ENCODE data around the gene CEP295NL. TPM values are rescaled to one million over a fixed set of nuclear protein-coding genes. Genes with fewer than 3 reads are reported as not detected.
"Not testable (repeated sequence)": the region's sequence is repeated elsewhere in the genome, so short reads cannot be mapped to it uniquely, and the experiment has no call there.

The CEP295NL gene
- polyA plus RNA-seq, 1 donor = 0.78 TPM

- DNase-seq = no peak
Measured at GRCh38 chr17:78929908-78930775, 27.1 kb upstream of the CEP295NL start.

GRCh38 chr17:78925662-78926555 lies 22.9 kb upstream of the CEP295NL start:
- DNase-seq = no peak

GRCh38 chr17:78925234-78925633 lies 22.2 kb upstream of the CEP295NL start, which contains the start of gene TIMP2:
Gene TIMP2, minus strand, starts transcription at chr17:78925387. Its CDS starts 299 bp downstream, at chr17:78925088.
- DNase-seq = peak; percentile 88

GRCh38 chr17:78924481-78925151 lies 21.6 kb upstream of the CEP295NL start:
- no peak for DNase-seq

GRCh38 chr17:78923660-78924453 lies 20.9 kb upstream of the CEP295NL start:
- no peak for DNase-seq

GRCh38 chr17:78922816-78923498 lies 20.0 kb upstream of the CEP295NL start:
- DNase-seq = no peak

GRCh38 chr17:78921437-78921971 lies 18.5 kb upstream of the CEP295NL start:
- no peak for DNase-seq

GRCh38 chr17:78920528-78920927 lies 17.5 kb upstream of the CEP295NL start:
- no peak for DNase-seq

GRCh38 chr17:78919861-78920450 lies 17.0 kb upstream of the CEP295NL start:
- DNase-seq = no peak

- DNase-seq = no peak
Measured at GRCh38 chr17:78918979-78919378, 16.0 kb upstream of the CEP295NL start.

- no peak for DNase-seq
Measured at GRCh38 chr17:78917451-78918275, 14.7 kb upstream of the CEP295NL start.

- DNase-seq = no peak
Measured at GRCh38 chr17:78915872-78916632, 13.1 kb upstream of the CEP295NL start.

GRCh38 chr17:78913115-78913514 lies 10.1 kb upstream of the CEP295NL start:
- no peak for DNase-seq

GRCh38 chr17:78912082-78912481 lies 9.1 kb upstream of the CEP295NL start:
- DNase-seq = no peak

GRCh38 chr17:78911543-78911942 lies 8.5 kb upstream of the CEP295NL start:
- not testable (repeated sequence) for DNase-seq

GRCh38 chr17:78910497-78911284 lies 7.7 kb upstream of the CEP295NL start:
- DNase-seq = no peak

- DNase-seq = no peak
Measured at GRCh38 chr17:78908426-78908825, 5.4 kb upstream of the CEP295NL start.

- no peak for DNase-seq
Measured at GRCh38 chr17:78905541-78905940, 2.5 kb upstream of the CEP295NL start.

All from left kidney (tissue), 2 donors.